ENCODE measurements around the gene KLHL29.

The KLHL29 gene

GRCh38 chr2:23666241-23666979 lies 281.4 kb downstream of the KLHL29 start:
- Mint-ChIP-seq H3K27ac (no peak overlapping the region), H3K4me3 (no peak overlapping the region), H3K4me1 (ENCODE audit: low read depth) (no peaks in the 10 kb centered on the region)

GRCh38 chr2:23666980-23667357 lies 282.0 kb downstream of the KLHL29 start:
- Mint-ChIP-seq H3K4me1 (ENCODE audit: low read depth) (no peaks in the 10 kb centered on the region), H3K9me3 (no peaks in the 10 kb centered on the region), H3K27ac (no peak overlapping the region), H3K36me3 (ENCODE audit: low read depth) (no peaks in the 10 kb centered on the region), H3K4me3 (no peak overlapping the region), H3K27me3 (ENCODE audit: low read depth) (peaks cover 8% of the 10 kb centered on the region)

More at GRCh38 chr2:23666241-23666979, 281.4 kb downstream of the KLHL29 start:
- H3K27me3 Mint-ChIP-seq (ENCODE audit: low read depth), result peaks cover 9% of the 10 kb centered on the region
- no peaks in the 10 kb centered on the region for H3K9me3 Mint-ChIP-seq
- no peaks in the 10 kb centered on the region for H3K36me3 Mint-ChIP-seq (ENCODE audit: low read depth)

GRCh38 chr2:23668756-23669304 lies 283.9 kb downstream of the KLHL29 start:
- Mint-ChIP-seq H3K9me3 (no peaks in the 10 kb centered on the region), H3K4me1 (ENCODE audit: low read depth) (no peaks in the 10 kb centered on the region), H3K36me3 (ENCODE audit: low read depth) (no peaks in the 10 kb centered on the region)

GRCh38 chr2:23669413-23670244 lies 284.6 kb downstream of the KLHL29 start:
- H3K4me3 Mint-ChIP-seq, result no peak overlapping the region
- H3K27me3 Mint-ChIP-seq (ENCODE audit: low read depth), result no peaks in the 10 kb centered on the region
- H3K36me3 Mint-ChIP-seq (ENCODE audit: low read depth), result no peaks in the 10 kb centered on the region
- no peaks in the 10 kb centered on the region for H3K4me1 Mint-ChIP-seq (ENCODE audit: low read depth)
- H3K9me3 Mint-ChIP-seq, result no peaks in the 10 kb centered on the region
- no peak overlapping the region for H3K27ac Mint-ChIP-seq

More at GRCh38 chr2:23668756-23669304, 283.9 kb downstream of the KLHL29 start:
- peaks cover 2% of the 10 kb centered on the region for H3K27me3 Mint-ChIP-seq (ENCODE audit: low read depth)
- no peak overlapping the region for H3K4me3 Mint-ChIP-seq
- no peak overlapping the region for H3K27ac Mint-ChIP-seq

- H3K36me3 Mint-ChIP-seq (ENCODE audit: low read depth), result no peaks in the 10 kb centered on the region
- H3K4me1 Mint-ChIP-seq (ENCODE audit: low read depth), result no peaks in the 10 kb centered on the region
- H3K9me3 Mint-ChIP-seq, result no peaks in the 10 kb centered on the region
- H3K27ac Mint-ChIP-seq, result no peak overlapping the region
- H3K27me3 Mint-ChIP-seq (ENCODE audit: low read depth), result no peaks in the 10 kb centered on the region
- no peak overlapping the region for H3K4me3 Mint-ChIP-seq
These were observed 285.2 kb downstream of the KLHL29 start for GRCh38 chr2:23670245-23670592.

- Mint-ChIP-seq H3K4me3 (no peak overlapping the region), H3K9me3 (peaks cover 6% of the 10 kb centered on the region), H3K27me3 (ENCODE audit: low read depth) (no peaks in the 10 kb centered on the region), H3K36me3 (ENCODE audit: low read depth) (no peaks in the 10 kb centered on the region), H3K4me1 (ENCODE audit: low read depth) (no peaks in the 10 kb centered on the region), H3K27ac (no peak overlapping the region)
These were observed 288.1 kb downstream of the KLHL29 start for GRCh38 chr2:23673082-23673481.

GRCh38 chr2:23673830-23674679 lies 289.1 kb downstream of the KLHL29 start:
- peaks cover 13% of the 10 kb centered on the region for H3K9me3 Mint-ChIP-seq
- no peak overlapping the region for H3K4me3 Mint-ChIP-seq
- H3K27me3 Mint-ChIP-seq (ENCODE audit: low read depth), result no peaks in the 10 kb centered on the region
- peaks cover 1% of the 10 kb centered on the region for H3K36me3 Mint-ChIP-seq (ENCODE audit: low read depth)
- H3K4me1 Mint-ChIP-seq (ENCODE audit: low read depth), result no peaks in the 10 kb centered on the region
- H3K27ac Mint-ChIP-seq, result no peak overlapping the region

GRCh38 chr2:23675506-23675905 lies 290.5 kb downstream of the KLHL29 start:
- Mint-ChIP-seq H3K27me3 (ENCODE audit: low read depth) (no peaks in the 10 kb centered on the region), H3K36me3 (ENCODE audit: low read depth) (peaks cover 1% of the 10 kb centered on the region), H3K4me1 (ENCODE audit: low read depth) (no peaks in the 10 kb centered on the region), H3K4me3 (no peak overlapping the region), H3K27ac (no peak overlapping the region), H3K9me3 (peaks cover 13% of the 10 kb centered on the region)

GRCh38 chr2:23677836-23678235 lies 292.9 kb downstream of the KLHL29 start:
- H3K27ac Mint-ChIP-seq, result no peak overlapping the region
- no peaks in the 10 kb centered on the region for H3K4me1 Mint-ChIP-seq (ENCODE audit: low read depth)
- H3K9me3 Mint-ChIP-seq, result peaks cover 13% of the 10 kb centered on the region
- H3K27me3 Mint-ChIP-seq (ENCODE audit: low read depth), result no peaks in the 10 kb centered on the region
- no peak overlapping the region for H3K4me3 Mint-ChIP-seq
- peaks cover 1% of the 10 kb centered on the region for H3K36me3 Mint-ChIP-seq (ENCODE audit: low read depth)

- no peak overlapping the region for H3K4me3 Mint-ChIP-seq
- peaks cover 1% of the 10 kb centered on the region for H3K36me3 Mint-ChIP-seq (ENCODE audit: low read depth)
- H3K27me3 Mint-ChIP-seq (ENCODE audit: low read depth), result no peaks in the 10 kb centered on the region
- no peaks in the 10 kb centered on the region for H3K4me1 Mint-ChIP-seq (ENCODE audit: low read depth)
- no peak overlapping the region for H3K27ac Mint-ChIP-seq
- H3K9me3 Mint-ChIP-seq, result peaks cover 13% of the 10 kb centered on the region
These were observed 294.1 kb downstream of the KLHL29 start for GRCh38 chr2:23679044-23679443.

GRCh38 chr2:23680951-23681350 lies 296.0 kb downstream of the KLHL29 start:
- Mint-ChIP-seq H3K36me3 (ENCODE audit: low read depth) (peaks cover 1% of the 10 kb centered on the region), H3K27me3 (ENCODE audit: low read depth) (no peaks in the 10 kb centered on the region), H3K4me1 (ENCODE audit: low read depth) (no peaks in the 10 kb centered on the region), H3K4me3 (no peak overlapping the region), H3K27ac (no peak overlapping the region), H3K9me3 (peaks cover 13% of the 10 kb centered on the region)

GRCh38 chr2:23681356-23682140 lies 296.6 kb downstream of the KLHL29 start:
- Mint-ChIP-seq H3K27ac (no peak overlapping the region), H3K36me3 (ENCODE audit: low read depth) (peaks cover 1% of the 10 kb centered on the region)

GRCh38 chr2:23682481-23682880 lies 297.5 kb downstream of the KLHL29 start:
- Mint-ChIP-seq H3K4me3 (no peak overlapping the region), H3K27me3 (ENCODE audit: low read depth) (no peaks in the 10 kb centered on the region), H3K4me1 (ENCODE audit: low read depth) (no peaks in the 10 kb centered on the region), H3K36me3 (ENCODE audit: low read depth) (peaks cover 1% of the 10 kb centered on the region), H3K27ac (no peak overlapping the region), H3K9me3 (peaks cover 10% of the 10 kb centered on the region)

More at GRCh38 chr2:23681356-23682140, 296.6 kb downstream of the KLHL29 start:
- Mint-ChIP-seq H3K4me1 (ENCODE audit: low read depth) (no peaks in the 10 kb centered on the region), H3K27me3 (ENCODE audit: low read depth) (no peaks in the 10 kb centered on the region), H3K4me3 (no peak overlapping the region), H3K9me3 (peaks cover 13% of the 10 kb centered on the region)
